Transverse colon (tissue), 3 donors: Measurements from ENCODE around the gene FSTL3.

Source experiments
- CTCF ChIP-seq, 5 experiments: fragments of 200-600 bp in 3 of 5; fragments of 450-650 bp in 2 of 5; sonication (generic) in 3 of 5; IDR thresholded peaks; 1 replicate in 2 of 5; 2 replicates in 3 of 5; pipeline ENCODE4 v1.5.1; 2016 to 2017; ENCODE audit warnings: antibody characterized with exemption in 5 of 5, inconsistent platforms in 3 of 5, mild to moderate bottlenecking in 2 of 5, moderate library complexity in 1 of 5
- POLR2A ChIP-seq: fragments of 450-650 bp; IDR thresholded peaks from one replicate; pipeline ENCODE4 v1.6.1; 2016; ENCODE audit warnings: antibody characterized with exemption, mild to moderate bottlenecking, moderate library complexity

GRCh38 chr19:676339-677105 is at the start of gene FSTL3:
- no peak for TF ChIP-seq CTCF (IDR thresholded peaks at IDR 0.05)
- no peak for TF ChIP-seq POLR2A
